Upper lobe of left lung (tissue), 6 donors: Measurements from ENCODE around the gene NUP214. TPM values are rescaled to one million over a fixed set of nuclear protein-coding genes. Genes with fewer than 3 reads are reported as not detected.

ENCODE experiments used
- ATAC-seq, 2 donors: fragments of 200-7000 bp; cut with Tn5 transposase; one replicate each; pipeline ENCODE4 v1.9.1; 2022; ENCODE audit warnings: mild to moderate bottlenecking in 2 of 2, moderate library complexity in 2 of 2; ENCODE audit not compliant: low FRiP score in 2 of 2
- DNase-seq, 2 donors: peaks; one replicate each; pipeline ENCODE4 v3.0.0-alpha.2; 2019 to 2020
- H3K27ac ChIP-seq, 4 donors: fragments of 200-600 bp; sonication (generic); one replicate each; pipeline ENCODE4 v1.5.1; 2016 to 2019
- H3K27me3 ChIP-seq, 4 donors: fragments of 200-600 bp; sonication (generic); one replicate each; pipeline ENCODE4 v1.5.1; 2017 to 2019
- H3K36me3 ChIP-seq, 4 donors: fragments of 200-600 bp; sonication (generic); one replicate each; pipeline ENCODE4 v1.5.1; 2016 to 2019
- H3K4me1 ChIP-seq, 4 donors: fragments of 200-600 bp; sonication (generic); one replicate each; pipeline ENCODE4 v1.5.1; 2018 to 2019
- H3K4me3 ChIP-seq, 4 donors: fragments of 200-600 bp; sonication (generic); one replicate each; pipeline ENCODE4 v1.5.1; 2017 to 2019; ENCODE audit warnings: mild to moderate bottlenecking in 2 of 4, moderate library complexity in 1 of 4
- H3K9me3 ChIP-seq, 4 donors: fragments of 200-600 bp; sonication (generic); one replicate each; pipeline ENCODE4 v1.5.1; 2018 to 2019
- CTCF ChIP-seq, 6 experiments: fragments of 450-650 bp in 4 of 6; fragments of 200-600 bp in 2 of 6; sonication (generic) in 2 of 6; IDR thresholded peaks; one replicate each; pipeline ENCODE4 v1.5.1; 2016 to 2019; ENCODE audit warnings: antibody characterized with exemption in 6 of 6
- EP300 ChIP-seq, 4 donors: sonication (generic); formaldehyde crosslinking; IDR thresholded peaks; one replicate each; pipeline ENCODE4 v1.5.1; 2017; ENCODE audit warnings: antibody characterized with exemption in 4 of 4, control low read depth in 2 of 4
- POLR2A ChIP-seq, 4 donors: fragments of 450-650 bp; IDR thresholded peaks; one replicate each; pipeline ENCODE4 v1.5.1; 2016 to 2017; ENCODE audit warnings: antibody characterized with exemption in 4 of 4, mild to moderate bottlenecking in 2 of 4
- POLR2AphosphoS5 ChIP-seq, 2 donors: sonication (generic); formaldehyde crosslinking; IDR thresholded peaks; one replicate each; pipeline ENCODE4 v1.5.1; 2017; ENCODE audit warnings: antibody characterized with exemption in 2 of 2
- WGBS, 2 donors: methylation state at CpG; one replicate each; pipeline ENCODE4 v1.1.5; 2017 to 2018; 5-methylcytosine and 5-hydroxymethylcytosine counted together
- total RNA-seq, 6 donors: library from RNA; depleted of rRNA in 4 of 6; stranded (reverse); fragments of >200 nt in 4 of 6; gene quantifications; one replicate each; pipeline versions ENCODE4 v1.1.0 to v1.2.1, GENCODE V29; 2016 to 2021
- donor health status: DM: no; HTN: no; CAD: no; lungs with moderate emphysema.
- donor health status: DM: no; HTN: yes; CAD: no; lungs with severe emphysema.

Gene NUP214
- total RNA-seq, 6 donors from 2014 or later: 35.3 to 113 (median 44.3) TPM

GRCh38 chr9:131254626-131255025, 129.2 kb downstream of the NUP214 start:
- WGBS, 2 donors: 77 to 85% methylated on average over 14 of the region's 14 CpGs
- no peak for TF ChIP-seq POLR2A (IDR thresholded peaks at IDR 0.05)
- no peak for TF ChIP-seq POLR2AphosphoS5 (IDR thresholded peaks at IDR 0.05)
- no peak for TF ChIP-seq CTCF (IDR thresholded peaks at IDR 0.05)
- TF ChIP-seq EP300 (IDR thresholded peaks at IDR 0.05): no peak
- DNase-seq (no peak), ATAC-seq (no peak)
- Histone ChIP-seq H3K27me3 (no peaks in the 10 kb centered on the region), H3K27ac (peak overlapping the region; percentile 35 to 91 (median 86)), H3K9me3 (no peaks in the 10 kb centered on the region), H3K4me1 (peaks cover 27 to 63% (median 46%) of the 10 kb centered on the region in 4 donors), H3K4me3 (no peak overlapping the region), H3K36me3 (peaks cover 0 to 11% (median 7%) of the 10 kb centered on the region in 4 donors)

- 36 to 48% methylated on average over 8 of the region's 8 CpGs for WGBS, 2 donors
- H3K27ac ChIP-seq: peak overlapping the region; percentile 77 to 91 (median 86)
- TF ChIP-seq CTCF (IDR thresholded peaks at IDR 0.05): no peak
- no peak for TF ChIP-seq EP300 (IDR thresholded peaks at IDR 0.05)
- H3K4me1 ChIP-seq: peaks cover 27 to 63% (median 46%) of the 10 kb centered on the region in 4 donors
- no peaks in the 10 kb centered on the region for H3K9me3 ChIP-seq
- H3K27me3 ChIP-seq: no peaks in the 10 kb centered on the region
- peak in 1 of 2 donors; percentile 43 for DNase-seq
- H3K4me3 ChIP-seq: peak overlapping the region in 2 of 4 donors; percentile 34 to 37
- no peak for ATAC-seq
- H3K36me3 ChIP-seq: peaks cover 7 to 22% (median 16%) of the 10 kb centered on the region in 4 donors
Observed at GRCh38 chr9:131255676-131256197, 130.4 kb downstream of the NUP214 start.

GRCh38 chr9:131257266-131258025, 132.1 kb downstream of the NUP214 start:
- DNase-seq: peak in 1 of 2 donors; percentile 29
- Histone ChIP-seq H3K9me3 (no peaks in the 10 kb centered on the region), H3K36me3 (peaks cover 7 to 32% (median 22%) of the 10 kb centered on the region in 4 donors), H3K27me3 (no peaks in the 10 kb centered on the region), H3K4me3 (no peak overlapping the region), H3K27ac (peak overlapping the region; percentile 77 to 91 (median 86)), H3K4me1 (peaks cover 29 to 61% (median 46%) of the 10 kb centered on the region in 4 donors)
- no peak for TF ChIP-seq EP300 (IDR thresholded peaks at IDR 0.05)
- TF ChIP-seq CTCF (IDR thresholded peaks at IDR 0.05): no peak
- no peak for TF ChIP-seq POLR2A (IDR thresholded peaks at IDR 0.05)
- TF ChIP-seq POLR2AphosphoS5 (IDR thresholded peaks at IDR 0.05): no peak
- 87 to 89% methylated on average over 15 of the region's 15 CpGs for WGBS, 2 donors
- no peak for ATAC-seq

GRCh38 chr9:131258186-131258585, 132.8 kb downstream of the NUP214 start:
- H3K27ac ChIP-seq: peak overlapping the region in 3 of 4 donors; percentile 86 to 91 (median 87)
- TF ChIP-seq EP300 (IDR thresholded peaks at IDR 0.05) (no peak), POLR2A (IDR thresholded peaks at IDR 0.05) (no peak), CTCF (IDR thresholded peaks at IDR 0.05) (no peak), POLR2AphosphoS5 (IDR thresholded peaks at IDR 0.05) (no peak)
- no peaks in the 10 kb centered on the region for H3K27me3 ChIP-seq
- H3K9me3 ChIP-seq: no peaks in the 10 kb centered on the region
- H3K4me1 ChIP-seq: peaks cover 29 to 56% (median 42%) of the 10 kb centered on the region in 4 donors
- ATAC-seq: no peak
- no peak overlapping the region for H3K4me3 ChIP-seq
- peaks cover 7 to 32% (median 22%) of the 10 kb centered on the region in 4 donors for H3K36me3 ChIP-seq
- 51 to 54% methylated on average over 13 to 15 of the region's 15 CpGs for WGBS, 2 donors
- peak in 1 of 2 donors; percentile 65 for DNase-seq
